GM08714 (cell line): ENCODE measurements around the gene CAT.
"Not testable (repeated sequence)": the region's sequence is repeated elsewhere in the genome, so short reads cannot be mapped to it uniquely, and the experiment has no call there.

ENCODE experiments used
- H3K4me3 ChIP-seq: fragments of 200-500 bp; sonication (Bioruptor generic); 2 replicates; pipeline ENCODE4 v1.5.1; 2014; ENCODE audit warnings: mild to moderate bottlenecking, low read length, inconsistent platforms
- ZNF274 ChIP-seq: IDR thresholded peaks from 2 replicates; pipeline ENCODE4 v1.6.1; 2012; ENCODE audit warnings: mild to moderate bottlenecking, low read depth, low read length

Gene CAT

GRCh38 chr11:34415538-34415937 is 23.2 kb upstream of the CAT start:
- TF ChIP-seq ZNF274 = no peak
- H3K4me3 ChIP-seq = no peak overlapping the region

GRCh38 chr11:34416088-34416487 is 22.6 kb upstream of the CAT start:
- no peak overlapping the region for H3K4me3 ChIP-seq
- TF ChIP-seq ZNF274 = no peak

- TF ChIP-seq ZNF274 = no peak
- no peak overlapping the region for H3K4me3 ChIP-seq
Observed at GRCh38 chr11:34416766-34417165, 22.0 kb upstream of the CAT start.

GRCh38 chr11:34417202-34417601 is 21.5 kb upstream of the CAT start:
- TF ChIP-seq ZNF274 = no peak
- H3K4me3 ChIP-seq = no peak overlapping the region

GRCh38 chr11:34419158-34419557 is 19.6 kb upstream of the CAT start:
- TF ChIP-seq ZNF274 = no peak
- no peak overlapping the region for H3K4me3 ChIP-seq

GRCh38 chr11:34423300-34423699 is 15.4 kb upstream of the CAT start:
- TF ChIP-seq ZNF274 = no peak
- H3K4me3 ChIP-seq = no peak overlapping the region

GRCh38 chr11:34424826-34425225 is 13.9 kb upstream of the CAT start:
- H3K4me3 ChIP-seq = not testable (repeated sequence)

GRCh38 chr11:34425360-34425759 is 13.4 kb upstream of the CAT start:
- no peak overlapping the region for H3K4me3 ChIP-seq
- no peak for TF ChIP-seq ZNF274

GRCh38 chr11:34425867-34426266 is 12.9 kb upstream of the CAT start:
- no peak overlapping the region for H3K4me3 ChIP-seq
- no peak for TF ChIP-seq ZNF274

- no peak overlapping the region for H3K4me3 ChIP-seq
- no peak for TF ChIP-seq ZNF274
Observed at GRCh38 chr11:34426766-34427185, 12.0 kb upstream of the CAT start.

- no peak overlapping the region for H3K4me3 ChIP-seq
- TF ChIP-seq ZNF274 = no peak
Observed at GRCh38 chr11:34427186-34427805, 11.4 kb upstream of the CAT start.

GRCh38 chr11:34431979-34432378 is 6.8 kb upstream of the CAT start:
- H3K4me3 ChIP-seq = no peak overlapping the region
- TF ChIP-seq ZNF274 = no peak

- TF ChIP-seq ZNF274 = no peak
- no peak overlapping the region for H3K4me3 ChIP-seq
Observed at GRCh38 chr11:34432822-34433221, 5.9 kb upstream of the CAT start.

GRCh38 chr11:34433899-34434298 is 4.8 kb upstream of the CAT start:
- H3K4me3 ChIP-seq = no peak overlapping the region
- TF ChIP-seq ZNF274 = no peak

- H3K4me3 ChIP-seq = no peak overlapping the region; the same call in 1 of the 2 replicates
- no peak for TF ChIP-seq ZNF274
Observed at GRCh38 chr11:34437224-34438125, 1.3 kb upstream of the CAT start.
